HepG2 (cell line): ENCODE measurements around the gene EPDR1. TPM values are rescaled to one million over a fixed set of nuclear protein-coding genes. Genes with fewer than 3 reads are reported as not detected.

Experiments used
- ARNT ChIP-seq: fragments of 450-650 bp; IDR thresholded peaks from 2 replicates; pipeline ENCODE4 v1.6.1; 2017
- CBX5 ChIP-seq: sonication (generic); formaldehyde crosslinking; IDR thresholded peaks from 2 replicates; pipeline ENCODE4 v1.4.0; 2020; ENCODE audit warnings: missing genetic modification reagents, borderline replicate concordance
- HDAC2 ChIP-seq: sonication (generic); formaldehyde crosslinking; IDR thresholded peaks from 2 replicates; pipeline ENCODE4 v1.4.0; 2020; ENCODE audit warnings: missing genetic modification reagents
- JUN ChIP-seq: sonication (generic); formaldehyde crosslinking; IDR thresholded peaks from 2 replicates; pipeline ENCODE4 v1.4.0; 2020; ENCODE audit warnings: mild to moderate bottlenecking, missing genetic modification reagents
- JUND ChIP-seq: sonication (generic); formaldehyde crosslinking; IDR thresholded peaks from 2 replicates; pipeline ENCODE4 v1.8.0; 2022; ENCODE audit warnings: mild to moderate bottlenecking, missing genetic modification reagents
- KLF9 ChIP-seq: IDR thresholded peaks from 2 replicates; pipeline ENCODE4 v1.6.1; 2016; ENCODE audit warnings: low read depth
- MAFK ChIP-seq, 2 experiments: IDR thresholded peaks in 1 of 2; conservative IDR thresholded peaks in 1 of 2; 2 replicates each; pipeline ENCODE4 v1.6.1; 2011; ENCODE audit warnings: improper control_type of control experiment in 2 of 2, low read length in 2 of 2
- RCOR2 ChIP-seq: IDR thresholded peaks from 2 replicates; pipeline ENCODE4 v1.6.1; 2016; ENCODE audit warnings: missing biosample characterization, missing genetic modification reagents
- SATB2 ChIP-seq: sonication (generic); formaldehyde crosslinking; IDR thresholded peaks from 2 replicates; pipeline ENCODE4 v1.5.0; 2020; ENCODE audit warnings: missing genetic modification reagents
- XRCC5 ChIP-seq: fragments of 200-400 bp; formaldehyde crosslinking; optimal IDR thresholded peaks from 2 replicates; pipeline ENCODE3; 2017; ENCODE audit warnings: mild to moderate bottlenecking, low read length
- YEATS4 ChIP-seq: sonication (generic); formaldehyde crosslinking; IDR thresholded peaks from 2 replicates; pipeline ENCODE4 v1.4.0; 2020; ENCODE audit warnings: missing genetic modification reagents, borderline replicate concordance
- ZMYM2 ChIP-seq: sonication (generic); formaldehyde crosslinking; IDR thresholded peaks from 2 replicates; pipeline ENCODE4 v1.8.0; 2022; ENCODE audit warnings: mild to moderate bottlenecking, missing genetic modification reagents
- ZNF878 ChIP-seq: sonication (generic); formaldehyde crosslinking; IDR thresholded peaks from 2 replicates; pipeline ENCODE4 v1.8.1; 2023; ENCODE audit warnings: mild to moderate bottlenecking, missing genetic modification reagents, moderate library complexity
- polyA plus RNA-seq, 8 experiments: library from polyadenylated mRNA; depleted of rRNA in 3 of 8; stranded (reverse) in 7 of 8; unstranded in 1 of 8; fragments of >200 nt; fragmentation: Illumina TruSeq in 4 of 8; extraction: Trizol in 4 of 8; gene quantifications; 2 replicates each; pipeline versions ENCODE4 v1.2.1 to v1.2.3, GENCODE V29; 2011 to 2016; ENCODE audit warnings: low read depth in 4 of 8, missing spikeins in 1 of 8, mixed read lengths in 1 of 8; ENCODE audit not compliant: insufficient read depth in 1 of 8
- total RNA-seq, 5 experiments: library from RNA; depleted of rRNA; stranded (reverse); fragments of >200 nt; fragmentation: Illumina TruSeq; extraction: Trizol; gene quantifications; 2 replicates each; pipeline ENCODE4 v1.2.3, GENCODE V29; 2016; ENCODE audit warnings: low read depth in 1 of 5
- TF ChIP-seq, protein P1 (sequence below): sonication (generic); formaldehyde crosslinking; IDR thresholded peaks from 2 replicates; pipeline ENCODE4 v1.9.0; 2021; ENCODE audit warnings: missing genetic modification reagents, mild to moderate bottlenecking, borderline replicate concordance
- TF ChIP-seq, protein P2 (sequence below): sonication (generic); formaldehyde crosslinking; IDR thresholded peaks from 2 replicates; pipeline ENCODE4 v1.8.0; 2022; ENCODE audit warnings: mild to moderate bottlenecking, missing genetic modification reagents, moderate library complexity
- TF ChIP-seq, protein P3 (sequence below): sonication (generic); formaldehyde crosslinking; IDR thresholded peaks from 2 replicates; pipeline ENCODE4 v1.4.0; 2020; ENCODE audit warnings: missing genetic modification reagents
- TF ChIP-seq, protein P4 (sequence below): sonication (generic); formaldehyde crosslinking; IDR thresholded peaks from 2 replicates; pipeline ENCODE4 v1.9.0; 2021; ENCODE audit warnings: mild to moderate bottlenecking, missing genetic modification reagents
- TF ChIP-seq, protein P5 (sequence below): sonication (generic); formaldehyde crosslinking; IDR thresholded peaks from 2 replicates; pipeline ENCODE4 v1.5.1; 2020; ENCODE audit warnings: missing genetic modification reagents, mild to moderate bottlenecking, borderline replicate concordance

EPDR1 gene
- total and polyA plus RNA-seq, 2 of the 13 experiments (the other 11 are each of a cell fraction or from before 2014, with no cell fraction given): 38.3 to 50.2 TPM

DNA sequence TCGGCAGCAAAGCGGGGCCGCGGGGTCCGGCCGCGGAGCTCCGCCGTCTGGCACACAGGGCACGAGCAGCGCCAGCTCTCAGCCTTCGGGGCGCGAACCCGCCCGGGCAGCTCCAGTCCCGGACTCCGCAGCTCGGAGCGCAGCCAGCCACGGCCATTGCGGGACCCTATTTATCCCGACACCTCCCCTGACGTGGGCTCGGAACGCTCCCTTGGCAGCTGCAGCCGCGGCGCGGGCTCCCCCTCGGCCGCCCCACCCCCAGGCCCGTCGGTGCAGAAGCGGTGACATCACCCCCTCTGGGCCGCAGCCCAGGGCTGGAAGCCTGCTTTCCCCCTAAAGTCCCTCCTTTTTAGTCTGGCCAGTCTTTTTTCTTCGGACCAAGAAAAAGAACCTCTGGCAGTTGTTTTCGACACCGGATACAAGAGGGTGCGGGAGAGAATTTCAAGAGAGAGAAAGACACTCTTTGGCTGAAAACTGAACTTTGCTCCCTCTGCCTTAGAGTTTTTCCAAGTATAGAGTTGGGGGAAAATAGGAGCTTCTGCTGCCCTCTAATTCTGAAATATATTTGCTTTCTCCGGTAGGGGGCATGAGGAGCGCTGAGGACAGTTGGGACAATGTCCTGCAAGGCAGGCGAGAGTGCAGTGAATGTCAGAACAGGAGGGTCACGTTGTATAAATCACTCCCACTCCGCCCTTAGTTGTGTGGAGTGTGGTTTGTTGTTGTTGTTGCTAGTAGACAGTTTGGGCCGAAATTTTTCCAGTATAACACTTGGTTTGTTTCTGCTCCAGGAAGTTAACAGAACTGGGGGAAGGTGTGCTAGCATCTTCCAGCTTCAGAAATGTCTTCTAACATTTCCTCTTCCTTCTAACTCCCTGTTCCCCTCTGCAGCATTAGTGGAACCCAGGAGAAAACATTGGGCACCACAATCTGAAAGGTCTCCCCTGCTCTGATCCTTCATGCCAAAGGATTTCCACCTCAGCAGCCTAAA is 3.5 kb upstream of the EPDR1 start, which contains the start of gene SFRP4 (continued):
- no peak for TF ChIP-seq ARNT
- TF ChIP-seq ZNF878 (CRISPR knock-in tag): no peak
- TF ChIP-seq JUND: no peak
- 0 out of 2 replicates have a peak, but pooled peaks have one; percentile 72 for TF ChIP-seq SATB2 (CRISPR knock-in tag)
- TF ChIP-seq MAFK (conservative IDR thresholded peaks at IDR 0.05 in 1 of 2, IDR thresholded peaks at IDR 0.05 in 1 of 2; ENCODE audit: low read length in 2 of 2): no peak
- TF ChIP-seq ZMYM2 (CRISPR knock-in tag): 0 out of 2 replicates have a peak, but pooled peaks have one; percentile 6
- peak; percentile 79 for TF ChIP-seq JUN
- TF ChIP-seq RCOR2 (CRISPR knock-in tag): no peak
- no peak for TF ChIP-seq KLF9
- TF ChIP-seq, protein P1, sequence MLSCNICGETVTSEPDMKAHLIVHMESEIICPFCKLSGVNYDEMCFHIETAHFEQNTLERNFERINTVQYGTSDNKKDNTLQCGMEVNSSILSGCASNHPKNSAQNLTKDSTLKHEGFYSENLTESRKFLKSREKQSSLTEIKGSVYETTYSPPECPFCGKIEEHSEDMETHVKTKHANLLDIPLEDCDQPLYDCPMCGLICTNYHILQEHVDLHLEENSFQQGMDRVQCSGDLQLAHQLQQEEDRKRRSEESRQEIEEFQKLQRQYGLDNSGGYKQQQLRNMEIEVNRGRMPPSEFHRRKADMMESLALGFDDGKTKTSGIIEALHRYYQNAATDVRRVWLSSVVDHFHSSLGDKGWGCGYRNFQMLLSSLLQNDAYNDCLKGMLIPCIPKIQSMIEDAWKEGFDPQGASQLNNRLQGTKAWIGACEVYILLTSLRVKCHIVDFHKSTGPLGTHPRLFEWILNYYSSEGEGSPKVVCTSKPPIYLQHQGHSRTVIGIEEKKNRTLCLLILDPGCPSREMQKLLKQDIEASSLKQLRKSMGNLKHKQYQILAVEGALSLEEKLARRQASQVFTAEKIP (CRISPR knock-in tag): no peak
- TF ChIP-seq, protein P2, sequence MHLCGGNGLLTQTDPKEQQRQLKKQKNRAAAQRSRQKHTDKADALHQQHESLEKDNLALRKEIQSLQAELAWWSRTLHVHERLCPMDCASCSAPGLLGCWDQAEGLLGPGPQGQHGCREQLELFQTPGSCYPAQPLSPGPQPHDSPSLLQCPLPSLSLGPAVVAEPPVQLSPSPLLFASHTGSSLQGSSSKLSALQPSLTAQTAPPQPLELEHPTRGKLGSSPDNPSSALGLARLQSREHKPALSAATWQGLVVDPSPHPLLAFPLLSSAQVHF (CRISPR knock-in tag): no peak
- peak; percentile 71 for TF ChIP-seq YEATS4 (CRISPR knock-in tag)
- TF ChIP-seq, protein P3, sequence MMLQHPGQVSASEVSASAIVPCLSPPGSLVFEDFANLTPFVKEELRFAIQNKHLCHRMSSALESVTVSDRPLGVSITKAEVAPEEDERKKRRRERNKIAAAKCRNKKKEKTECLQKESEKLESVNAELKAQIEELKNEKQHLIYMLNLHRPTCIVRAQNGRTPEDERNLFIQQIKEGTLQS (CRISPR knock-in tag): peak; percentile 77
- peak; percentile 41 for TF ChIP-seq XRCC5
- TF ChIP-seq, protein P4, sequence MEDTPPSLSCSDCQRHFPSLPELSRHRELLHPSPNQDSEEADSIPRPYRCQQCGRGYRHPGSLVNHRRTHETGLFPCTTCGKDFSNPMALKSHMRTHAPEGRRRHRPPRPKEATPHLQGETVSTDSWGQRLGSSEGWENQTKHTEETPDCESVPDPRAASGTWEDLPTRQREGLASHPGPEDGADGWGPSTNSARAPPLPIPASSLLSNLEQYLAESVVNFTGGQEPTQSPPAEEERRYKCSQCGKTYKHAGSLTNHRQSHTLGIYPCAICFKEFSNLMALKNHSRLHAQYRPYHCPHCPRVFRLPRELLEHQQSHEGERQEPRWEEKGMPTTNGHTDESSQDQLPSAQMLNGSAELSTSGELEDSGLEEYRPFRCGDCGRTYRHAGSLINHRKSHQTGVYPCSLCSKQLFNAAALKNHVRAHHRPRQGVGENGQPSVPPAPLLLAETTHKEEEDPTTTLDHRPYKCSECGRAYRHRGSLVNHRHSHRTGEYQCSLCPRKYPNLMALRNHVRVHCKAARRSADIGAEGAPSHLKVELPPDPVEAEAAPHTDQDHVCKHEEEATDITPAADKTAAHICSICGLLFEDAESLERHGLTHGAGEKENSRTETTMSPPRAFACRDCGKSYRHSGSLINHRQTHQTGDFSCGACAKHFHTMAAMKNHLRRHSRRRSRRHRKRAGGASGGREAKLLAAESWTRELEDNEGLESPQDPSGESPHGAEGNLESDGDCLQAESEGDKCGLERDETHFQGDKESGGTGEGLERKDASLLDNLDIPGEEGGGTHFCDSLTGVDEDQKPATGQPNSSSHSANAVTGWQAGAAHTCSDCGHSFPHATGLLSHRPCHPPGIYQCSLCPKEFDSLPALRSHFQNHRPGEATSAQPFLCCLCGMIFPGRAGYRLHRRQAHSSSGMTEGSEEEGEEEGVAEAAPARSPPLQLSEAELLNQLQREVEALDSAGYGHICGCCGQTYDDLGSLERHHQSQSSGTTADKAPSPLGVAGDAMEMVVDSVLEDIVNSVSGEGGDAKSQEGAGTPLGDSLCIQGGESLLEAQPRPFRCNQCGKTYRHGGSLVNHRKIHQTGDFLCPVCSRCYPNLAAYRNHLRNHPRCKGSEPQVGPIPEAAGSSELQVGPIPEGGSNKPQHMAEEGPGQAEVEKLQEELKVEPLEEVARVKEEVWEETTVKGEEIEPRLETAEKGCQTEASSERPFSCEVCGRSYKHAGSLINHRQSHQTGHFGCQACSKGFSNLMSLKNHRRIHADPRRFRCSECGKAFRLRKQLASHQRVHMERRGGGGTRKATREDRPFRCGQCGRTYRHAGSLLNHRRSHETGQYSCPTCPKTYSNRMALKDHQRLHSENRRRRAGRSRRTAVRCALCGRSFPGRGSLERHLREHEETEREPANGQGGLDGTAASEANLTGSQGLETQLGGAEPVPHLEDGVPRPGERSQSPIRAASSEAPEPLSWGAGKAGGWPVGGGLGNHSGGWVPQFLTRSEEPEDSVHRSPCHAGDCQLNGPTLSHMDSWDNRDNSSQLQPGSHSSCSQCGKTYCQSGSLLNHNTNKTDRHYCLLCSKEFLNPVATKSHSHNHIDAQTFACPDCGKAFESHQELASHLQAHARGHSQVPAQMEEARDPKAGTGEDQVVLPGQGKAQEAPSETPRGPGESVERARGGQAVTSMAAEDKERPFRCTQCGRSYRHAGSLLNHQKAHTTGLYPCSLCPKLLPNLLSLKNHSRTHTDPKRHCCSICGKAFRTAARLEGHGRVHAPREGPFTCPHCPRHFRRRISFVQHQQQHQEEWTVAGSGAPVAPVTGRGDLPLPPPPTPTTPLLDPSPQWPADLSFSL: no peak
- TF ChIP-seq CBX5: no peak
- TF ChIP-seq, protein P5, sequence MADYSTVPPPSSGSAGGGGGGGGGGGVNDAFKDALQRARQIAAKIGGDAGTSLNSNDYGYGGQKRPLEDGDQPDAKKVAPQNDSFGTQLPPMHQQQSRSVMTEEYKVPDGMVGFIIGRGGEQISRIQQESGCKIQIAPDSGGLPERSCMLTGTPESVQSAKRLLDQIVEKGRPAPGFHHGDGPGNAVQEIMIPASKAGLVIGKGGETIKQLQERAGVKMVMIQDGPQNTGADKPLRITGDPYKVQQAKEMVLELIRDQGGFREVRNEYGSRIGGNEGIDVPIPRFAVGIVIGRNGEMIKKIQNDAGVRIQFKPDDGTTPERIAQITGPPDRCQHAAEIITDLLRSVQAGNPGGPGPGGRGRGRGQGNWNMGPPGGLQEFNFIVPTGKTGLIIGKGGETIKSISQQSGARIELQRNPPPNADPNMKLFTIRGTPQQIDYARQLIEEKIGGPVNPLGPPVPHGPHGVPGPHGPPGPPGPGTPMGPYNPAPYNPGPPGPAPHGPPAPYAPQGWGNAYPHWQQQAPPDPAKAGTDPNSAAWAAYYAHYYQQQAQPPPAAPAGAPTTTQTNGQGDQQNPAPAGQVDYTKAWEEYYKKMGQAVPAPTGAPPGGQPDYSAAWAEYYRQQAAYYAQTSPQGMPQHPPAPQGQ (CRISPR knock-in tag): no peak
- TF ChIP-seq HDAC2 (CRISPR knock-in tag): no peak
